GM19099 (cell line): ENCODE measurements around the gene DAAM2.

Source experiments
- POLR2A ChIP-seq: IDR thresholded peaks from 3 replicates; pipeline ENCODE4 v1.6.1; 2011; ENCODE audit warnings: low read depth; ENCODE audit not compliant: insufficient read length; ENCODE audit errors: extremely low read depth

The DAAM2 gene

DNA sequence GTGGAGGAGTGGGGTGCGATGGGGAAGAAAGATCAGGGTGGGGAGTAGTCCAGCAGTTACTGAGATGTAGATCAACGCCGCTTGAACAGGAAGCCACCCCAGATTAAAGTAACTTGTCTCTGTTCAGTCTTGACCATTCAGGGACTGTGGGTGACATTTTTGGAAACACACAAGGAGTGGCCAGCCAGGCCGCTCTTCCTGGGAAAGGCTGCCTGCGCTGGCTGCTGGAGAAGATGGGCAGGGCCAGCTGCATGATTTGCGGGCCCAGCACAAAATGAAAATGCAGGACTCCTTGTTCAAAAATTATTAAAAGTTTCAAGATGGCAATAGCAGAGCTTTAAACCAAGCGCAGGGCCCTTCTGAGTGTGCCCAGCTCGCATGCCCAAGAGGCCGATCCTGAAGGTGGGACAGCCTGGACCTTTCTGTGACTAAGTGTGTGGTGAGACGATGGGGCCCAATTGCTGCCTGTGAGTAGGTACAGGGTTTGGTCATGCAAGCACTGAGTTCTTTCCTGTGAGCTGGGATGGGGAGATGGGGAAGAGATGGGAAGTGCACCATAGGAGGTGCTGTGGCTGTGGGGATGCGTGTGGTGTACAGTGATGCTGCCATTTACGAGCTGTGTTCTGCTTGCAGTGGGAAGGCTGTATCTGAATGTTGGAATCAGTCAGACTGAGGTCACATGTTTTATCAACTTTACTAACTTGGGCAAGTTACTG lies 51.3 kb downstream of the DAAM2 start:
- no peak for TF ChIP-seq POLR2A

DNA sequence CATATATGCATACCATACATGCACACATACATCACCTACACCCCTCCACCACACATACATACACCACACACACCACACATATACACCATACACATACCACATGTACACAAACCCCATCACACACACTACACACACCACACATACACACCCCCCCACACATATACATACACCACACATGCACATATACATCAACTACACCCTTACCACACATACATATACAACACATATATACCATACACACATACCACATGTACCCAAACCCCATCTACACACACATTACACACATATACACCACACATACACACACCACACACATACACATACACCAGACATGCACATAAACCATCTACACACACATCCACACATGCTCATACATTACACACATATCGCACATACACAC lies 52.7 kb downstream of the DAAM2 start:
- no peak for TF ChIP-seq POLR2A

DNA sequence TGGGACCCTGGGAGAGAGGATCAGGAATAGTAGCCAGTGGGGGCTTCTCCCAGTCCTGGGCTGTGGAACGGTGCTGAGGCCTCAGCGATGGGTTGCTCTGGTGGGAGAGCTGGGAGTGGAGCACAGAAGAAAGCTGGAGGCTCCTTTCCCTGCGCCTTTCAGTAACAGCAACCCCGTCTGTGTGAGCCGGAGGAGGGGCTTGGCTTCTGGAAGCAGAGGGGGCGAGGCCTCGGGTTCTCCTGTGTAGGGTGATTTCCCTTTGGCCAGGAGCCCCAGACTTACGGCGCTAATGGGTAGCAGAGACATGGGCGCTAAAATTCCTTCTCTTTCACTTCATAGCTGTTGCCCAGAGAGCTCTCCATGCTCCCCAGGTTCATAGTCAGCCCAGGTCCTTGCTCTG lies 55.0 kb downstream of the DAAM2 start:
- TF ChIP-seq POLR2A = no peak

DNA sequence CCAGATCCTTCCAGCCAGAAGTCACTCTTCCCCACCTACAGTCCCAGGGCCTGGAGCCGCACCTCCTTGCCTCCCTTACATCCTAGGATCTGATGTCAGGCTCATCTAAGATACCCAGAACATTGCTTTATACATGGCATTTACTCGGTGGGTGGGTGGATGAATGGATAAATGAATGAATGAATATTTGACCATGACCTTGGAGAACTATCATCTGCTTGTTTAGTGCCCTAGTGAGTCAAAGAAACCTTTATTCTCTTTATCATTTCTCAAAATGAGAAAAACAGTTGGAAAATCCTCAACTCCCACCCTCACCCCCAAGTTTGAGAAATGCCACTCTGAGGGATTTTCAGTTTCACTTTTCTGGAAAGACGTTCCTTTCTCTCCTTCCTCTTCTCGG lies 56.0 kb downstream of the DAAM2 start:
- no peak for TF ChIP-seq POLR2A

DNA sequence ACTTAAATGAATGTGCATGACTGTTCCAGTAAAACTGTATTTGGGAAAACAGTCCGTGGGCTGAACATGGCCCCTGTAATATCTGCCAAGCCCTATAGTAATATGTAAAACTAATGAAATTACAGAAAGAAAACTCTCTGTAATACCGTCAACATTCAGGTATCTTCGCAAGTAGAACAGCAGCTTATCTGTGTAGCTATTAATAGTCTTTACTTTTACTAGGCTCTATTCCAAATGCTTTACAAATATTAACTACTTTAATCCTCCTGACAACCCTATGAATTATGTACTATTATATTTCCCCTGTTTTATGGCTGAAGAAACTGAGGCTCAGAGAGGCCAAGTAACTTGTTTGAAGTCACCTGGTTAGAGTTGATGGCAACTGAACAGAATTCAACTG lies 57.1 kb downstream of the DAAM2 start:
- TF ChIP-seq POLR2A = no peak

DNA sequence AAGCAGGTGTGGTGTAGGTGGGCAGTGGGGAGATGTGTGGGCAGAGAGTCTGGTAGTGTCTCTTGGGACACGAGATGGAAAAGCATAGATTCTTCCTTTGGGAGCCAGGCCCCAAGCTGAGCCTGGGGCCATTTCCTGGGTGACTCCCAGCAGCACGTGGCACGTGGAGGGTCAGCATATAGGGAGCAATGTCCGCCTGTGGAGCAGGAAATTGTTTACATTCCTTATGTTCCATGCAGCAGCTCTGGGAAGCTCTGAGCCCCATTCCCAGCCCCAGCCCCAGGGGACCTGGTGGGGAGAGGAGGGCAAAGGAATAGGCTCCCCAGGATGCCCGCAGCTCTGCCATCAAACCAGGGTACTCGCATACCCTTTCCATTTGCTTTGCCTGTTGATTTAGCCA lies 57.6 kb downstream of the DAAM2 start:
- no peak for TF ChIP-seq POLR2A

DNA sequence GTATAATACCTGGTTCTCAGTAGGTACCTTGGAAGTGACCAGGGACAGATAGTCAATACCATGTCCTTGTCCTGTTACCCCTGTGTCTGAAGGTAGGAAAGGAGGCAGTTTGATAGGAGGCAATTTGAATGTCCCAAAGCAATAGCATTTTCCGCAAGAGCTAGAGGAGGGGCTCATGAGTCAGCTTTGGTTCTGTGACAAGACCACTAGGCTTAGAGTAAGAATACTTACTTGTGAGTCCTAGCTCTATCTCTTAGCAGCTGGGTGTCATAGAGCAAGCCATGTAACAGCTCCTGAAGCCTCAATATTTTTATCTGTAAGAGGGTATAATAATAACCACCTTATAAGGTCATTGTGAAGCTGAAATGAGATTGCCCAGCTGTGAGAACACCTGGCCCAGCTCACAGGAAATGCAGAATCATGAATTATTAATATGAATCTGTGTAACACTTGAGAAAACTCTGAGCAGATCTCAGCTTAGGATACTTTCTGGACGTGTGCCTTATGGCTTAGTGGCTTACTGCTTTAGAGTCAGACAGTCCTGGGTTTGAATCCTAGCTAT lies 58.6 kb downstream of the DAAM2 start:
- TF ChIP-seq POLR2A = no peak

DNA sequence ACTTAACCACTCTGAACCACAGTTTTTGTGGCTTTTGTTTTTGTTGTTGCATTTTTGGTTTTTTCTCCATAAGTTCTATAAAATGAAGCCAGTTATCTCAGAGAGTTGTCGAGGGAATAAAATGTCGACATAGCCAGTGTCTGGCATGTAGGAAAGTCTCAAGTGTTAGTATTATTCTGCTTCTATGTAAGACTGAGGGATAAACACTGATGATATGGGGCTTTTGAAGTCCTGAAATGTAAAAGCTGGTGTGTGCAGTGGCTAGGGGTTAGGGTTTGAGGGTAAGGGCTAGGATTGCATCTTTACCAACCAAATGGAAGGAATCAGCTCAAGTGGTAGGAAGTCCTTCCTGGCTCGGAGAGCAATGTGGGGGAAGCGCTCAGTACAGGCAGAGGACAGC lies 59.2 kb downstream of the DAAM2 start:
- no peak for TF ChIP-seq POLR2A

DNA sequence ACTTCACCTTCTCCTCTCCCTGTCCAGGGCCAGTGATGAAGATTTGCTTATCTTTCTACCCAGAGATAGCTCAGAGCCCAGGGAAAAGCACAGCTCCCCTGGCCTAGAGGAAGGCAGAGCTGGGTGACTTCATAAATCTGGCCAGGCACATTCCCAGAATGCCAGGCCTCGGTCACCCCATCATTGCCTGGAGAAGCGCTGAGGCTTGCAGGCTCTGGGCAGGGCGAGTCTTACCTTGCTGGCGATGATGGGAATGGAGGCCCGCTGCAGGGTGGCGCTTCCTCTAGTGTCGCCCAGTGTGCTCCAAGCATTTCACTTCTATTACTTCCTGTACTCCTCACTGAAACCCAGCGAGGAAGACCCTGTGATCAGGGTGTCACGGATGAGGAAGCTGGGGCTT lies 60.1 kb downstream of the DAAM2 start:
- TF ChIP-seq POLR2A = no peak

DNA sequence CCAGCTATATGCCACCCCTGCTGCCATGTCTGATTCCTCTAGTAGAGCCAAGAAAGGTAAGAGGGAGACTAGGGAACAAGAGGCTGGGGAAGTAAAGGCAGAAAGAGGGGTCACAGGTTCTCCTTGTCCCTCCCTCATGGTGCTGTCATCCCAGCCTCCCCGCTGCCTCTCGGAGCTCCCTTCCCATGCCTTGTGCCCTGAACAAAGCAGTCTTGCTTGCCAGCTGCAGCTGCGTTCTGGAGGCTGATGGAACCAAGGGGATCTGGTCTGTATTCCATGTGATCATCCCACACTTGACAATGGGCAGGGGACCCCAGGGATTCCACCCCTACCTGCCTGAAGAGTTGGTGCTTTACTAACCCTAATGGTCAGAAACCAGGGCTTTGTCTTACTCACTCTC lies 61.4 kb downstream of the DAAM2 start:
- TF ChIP-seq POLR2A = no peak

DNA sequence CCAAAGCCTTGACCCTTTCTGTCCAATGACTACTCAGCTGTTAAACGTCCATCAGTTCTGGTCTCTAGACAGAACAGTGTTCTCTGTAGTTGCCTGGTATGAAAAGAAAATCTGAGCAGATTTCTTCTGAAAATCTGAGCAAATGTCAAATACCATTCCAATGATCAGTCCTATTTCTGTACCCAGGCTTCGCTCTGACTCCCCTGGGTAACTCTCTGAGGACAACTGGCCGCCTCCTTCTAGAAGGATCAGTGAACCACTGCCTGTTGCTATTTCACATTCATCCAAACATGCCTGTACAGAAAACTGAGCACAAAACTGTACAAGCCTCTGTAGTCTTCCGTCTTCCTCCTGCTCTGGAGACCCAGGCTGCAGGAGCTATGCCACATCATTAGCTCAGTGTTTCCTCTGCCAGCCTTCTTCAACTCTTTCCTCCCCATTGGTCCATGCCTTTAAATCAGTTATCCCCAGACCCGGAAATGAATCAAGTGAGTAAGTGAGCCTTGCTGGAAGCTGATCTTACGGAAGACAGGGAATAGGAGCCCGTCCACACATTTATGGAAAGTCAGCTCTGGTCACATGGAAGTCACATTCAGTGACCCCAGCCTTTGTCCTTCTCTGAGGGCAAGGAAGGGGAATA lies 63.3 kb downstream of the DAAM2 start:
- TF ChIP-seq POLR2A = no peak

DNA sequence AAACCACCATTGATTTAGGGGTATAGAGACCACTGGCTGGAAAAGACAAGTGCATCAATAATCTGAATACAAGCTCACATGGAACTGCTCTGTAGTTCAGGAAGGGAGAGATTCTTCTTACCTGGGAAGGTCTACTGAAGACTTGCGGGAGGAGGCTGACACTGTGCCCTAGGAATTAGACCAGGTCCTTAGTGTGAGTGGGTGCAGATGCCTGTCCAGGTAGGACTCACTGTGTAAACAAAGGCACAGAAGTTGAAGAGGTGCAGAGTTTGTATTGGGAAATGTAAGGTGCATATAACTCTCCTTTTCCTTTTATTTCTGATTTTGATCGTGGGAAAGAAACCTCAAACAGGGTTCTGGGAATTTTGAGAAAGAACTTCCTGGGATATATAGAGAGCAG lies 66.8 kb downstream of the DAAM2 start:
- TF ChIP-seq POLR2A = no peak

DNA sequence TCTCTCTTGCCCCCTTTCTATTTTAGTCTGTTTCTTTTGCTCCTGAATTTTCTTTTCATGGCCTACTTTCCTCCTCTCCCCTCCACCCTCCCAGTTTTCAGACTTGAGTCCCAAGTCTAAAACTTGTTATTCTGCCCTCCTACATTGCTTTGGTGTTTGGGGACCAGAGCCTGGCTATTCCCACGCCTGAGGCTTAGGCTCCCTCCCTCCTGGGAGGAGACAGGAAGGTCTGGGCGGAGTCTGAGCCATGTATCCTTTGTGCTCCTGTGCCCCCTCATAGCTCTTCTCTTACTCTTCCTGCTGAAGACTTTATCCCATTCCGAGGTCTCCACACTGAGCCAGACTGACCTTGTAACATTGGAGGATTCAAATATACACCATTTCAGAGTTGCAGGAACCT lies 69.5 kb downstream of the DAAM2 start:
- no peak for TF ChIP-seq POLR2A

DNA sequence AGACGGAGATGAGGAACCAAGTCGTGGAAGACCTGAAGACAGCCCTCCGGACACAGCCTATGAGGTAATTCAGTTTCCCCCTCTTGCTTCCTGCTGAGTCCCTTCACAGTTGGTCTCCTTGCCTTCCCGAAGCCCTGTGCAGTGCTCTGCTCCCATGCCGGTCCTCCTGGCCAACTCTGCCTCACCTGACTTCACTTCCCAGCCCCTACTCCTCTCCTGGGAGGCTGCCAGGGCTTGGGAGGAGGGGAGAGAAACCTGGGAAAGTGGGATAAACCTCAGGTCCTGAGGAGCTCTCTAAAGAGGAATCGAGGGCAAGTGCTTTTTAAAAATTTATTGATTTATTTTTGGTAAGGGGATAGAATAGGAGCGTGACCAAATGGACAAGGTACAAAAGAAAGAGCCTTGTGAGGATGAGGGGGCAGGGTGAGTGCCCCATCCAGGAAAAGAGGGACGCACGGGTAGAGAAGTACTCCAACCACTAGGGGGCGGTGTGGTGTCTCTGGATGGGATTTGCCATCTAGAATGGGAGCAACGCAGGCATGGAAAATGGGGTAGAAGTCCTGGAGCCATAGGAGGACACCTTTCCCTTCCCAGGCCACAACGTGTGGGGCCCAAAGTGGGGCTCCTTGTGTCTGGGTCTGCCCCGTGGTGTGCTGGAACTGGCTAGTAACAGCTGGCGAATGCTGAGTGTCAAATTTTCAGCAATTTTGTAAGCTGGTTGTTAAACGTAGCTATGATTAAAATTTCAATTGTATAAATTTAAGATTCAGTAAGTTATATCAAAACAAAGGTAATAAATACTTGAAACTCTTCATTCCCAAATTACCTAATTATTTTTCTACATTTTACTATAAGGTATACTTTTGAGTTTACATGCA lies 73.1 kb downstream of the DAAM2 start:
- TF ChIP-seq POLR2A = no peak

DNA sequence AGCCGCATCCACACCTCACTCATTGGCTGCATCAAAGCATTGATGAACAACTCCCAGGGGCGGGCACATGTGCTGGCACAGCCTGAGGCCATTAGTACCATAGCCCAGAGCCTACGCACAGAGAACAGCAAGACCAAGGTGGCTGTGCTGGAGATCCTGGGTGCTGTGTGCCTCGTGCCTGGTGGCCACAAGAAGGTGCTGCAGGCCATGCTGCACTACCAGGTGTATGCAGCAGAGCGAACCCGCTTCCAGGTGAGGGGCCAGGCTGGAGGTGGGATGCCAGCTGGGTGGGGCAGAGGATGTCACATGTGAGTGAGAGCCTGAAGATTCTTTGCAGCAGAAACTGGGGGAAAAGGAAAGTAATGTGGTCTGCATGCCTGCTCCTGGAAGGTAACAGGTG lies 75.4 kb downstream of the DAAM2 start:
- TF ChIP-seq POLR2A = no peak
